HUES48 (cell line): ENCODE measurements around the gene ABCA1.

Experiments used
- H3K27ac ChIP-seq: one replicate; pipeline ENCODE4 v1.7.0; 2013; ENCODE audit warnings: low read depth, low read length, inconsistent platforms
- H3K27me3 ChIP-seq: 2 replicates; pipeline ENCODE4 v1.6.1; 2013; ENCODE audit warnings: mild to moderate bottlenecking, low read length; ENCODE audit not compliant: control insufficient read depth, insufficient read depth
- H3K36me3 ChIP-seq: 2 replicates; pipeline ENCODE4 v1.6.1; 2013; ENCODE audit warnings: low read length; ENCODE audit not compliant: control insufficient read depth, insufficient read depth
- H3K4me1 ChIP-seq: 2 replicates; pipeline ENCODE4 v1.6.1; 2013; ENCODE audit warnings: mild to moderate bottlenecking, low read length; ENCODE audit not compliant: control insufficient read depth, insufficient read depth
- H3K4me3 ChIP-seq: 2 replicates; pipeline ENCODE4 v1.5.1; 2013; ENCODE audit warnings: mild to moderate bottlenecking, low read depth, low read length
- H3K9ac ChIP-seq: 2 replicates; pipeline ENCODE4 v1.6.1; 2013; ENCODE audit warnings: mild to moderate bottlenecking, low read depth, low read length, moderate library complexity
- H3K9me3 ChIP-seq: 2 replicates; pipeline ENCODE4 v1.6.1; 2013; ENCODE audit warnings: low read length; ENCODE audit not compliant: control insufficient read depth, insufficient read depth

ABCA1 gene

GRCh38 chr9:104750185-104750767 lies 177.7 kb downstream of the ABCA1 start:
- Histone ChIP-seq H3K27me3 (no peaks in the 10 kb centered on the region), H3K4me3 (no peak overlapping the region), H3K9ac (no peak overlapping the region), H3K9me3 (no peaks in the 10 kb centered on the region), H3K4me1 (peaks cover 9% of the 10 kb centered on the region), H3K27ac (no peak overlapping the region), H3K36me3 (peaks cover 9% of the 10 kb centered on the region)

GRCh38 chr9:104748359-104749031 lies 179.5 kb downstream of the ABCA1 start:
- Histone ChIP-seq H3K27ac (peak overlapping the region; percentile 48), H3K27me3 (no peaks in the 10 kb centered on the region), H3K36me3 (peaks cover 4% of the 10 kb centered on the region; the same call in 1 of the 2 replicates), H3K9me3 (no peaks in the 10 kb centered on the region), H3K9ac (peak overlapping the region; percentile 52; the same call in 1 of the 2 replicates), H3K4me1 (peaks cover 9% of the 10 kb centered on the region), H3K4me3 (peak overlapping the region; percentile 89)

GRCh38 chr9:104747565-104748358 lies 180.2 kb downstream of the ABCA1 start, which contains the start of gene NIPSNAP3A:
Gene NIPSNAP3A (plus strand): TSS chr9:104747683. CDS start chr9:104747793, 110 bp downstream.
- Histone ChIP-seq H3K9ac (peak within 1 kb of the TSS; percentile 52), H3K27me3 (no peaks in the 10 kb centered on the region), H3K4me1 (peaks cover 9% of the 10 kb centered on the region), H3K27ac (peak within 1 kb of the TSS; percentile 48), H3K4me3 (peak within 1 kb of the TSS; percentile 89), H3K36me3 (peaks cover 4% of the 10 kb centered on the region; the same call in 1 of the 2 replicates), H3K9me3 (no peaks in the 10 kb centered on the region)

GRCh38 chr9:104747245-104747564 lies 180.8 kb downstream of the ABCA1 start:
- Histone ChIP-seq H3K9ac (peak overlapping the region; percentile 52), H3K36me3 (no peaks in the 10 kb centered on the region), H3K4me3 (peak overlapping the region; percentile 89), H3K9me3 (no peaks in the 10 kb centered on the region), H3K27ac (peak overlapping the region; percentile 48), H3K4me1 (peaks cover 9% of the 10 kb centered on the region), H3K27me3 (no peaks in the 10 kb centered on the region)

- Histone ChIP-seq H3K36me3 (no peaks in the 10 kb centered on the region), H3K4me1 (peaks cover 9% of the 10 kb centered on the region), H3K9me3 (no peaks in the 10 kb centered on the region), H3K27me3 (no peaks in the 10 kb centered on the region), H3K4me3 (peak overlapping the region; percentile 89), H3K27ac (no peak overlapping the region), H3K9ac (0 out of 2 replicates have a peak overlapping the region, but pooled peaks have one; percentile 52)
Measured at GRCh38 chr9:104746798-104747197, 181.2 kb downstream of the ABCA1 start.

- Histone ChIP-seq H3K9me3 (no peaks in the 10 kb centered on the region), H3K36me3 (no peaks in the 10 kb centered on the region), H3K9ac (no peak overlapping the region), H3K27me3 (no peaks in the 10 kb centered on the region), H3K27ac (no peak overlapping the region), H3K4me1 (peaks cover 9% of the 10 kb centered on the region), H3K4me3 (no peak overlapping the region)
Measured at GRCh38 chr9:104746285-104746684, 181.7 kb downstream of the ABCA1 start.

GRCh38 chr9:104745852-104746251 lies 182.1 kb downstream of the ABCA1 start:
- Histone ChIP-seq H3K27ac (no peak overlapping the region), H3K4me3 (no peak overlapping the region), H3K36me3 (no peaks in the 10 kb centered on the region), H3K27me3 (no peaks in the 10 kb centered on the region), H3K9me3 (no peaks in the 10 kb centered on the region), H3K4me1 (peaks cover 9% of the 10 kb centered on the region), H3K9ac (no peak overlapping the region)

- no peak overlapping the region for H3K9ac ChIP-seq
- H3K36me3 ChIP-seq = no peaks in the 10 kb centered on the region
- H3K4me1 ChIP-seq = peaks cover 4% of the 10 kb centered on the region; the same call in 1 of the 2 replicates
- no peak overlapping the region for H3K4me3 ChIP-seq
- no peaks in the 10 kb centered on the region for H3K9me3 ChIP-seq
- no peak overlapping the region for H3K27ac ChIP-seq
- H3K27me3 ChIP-seq = no peaks in the 10 kb centered on the region
Measured at GRCh38 chr9:104743376-104743985, 184.5 kb downstream of the ABCA1 start.

GRCh38 chr9:104740621-104741020 lies 187.3 kb downstream of the ABCA1 start:
- H3K27ac ChIP-seq = no peak overlapping the region
- no peaks in the 10 kb centered on the region for H3K27me3 ChIP-seq
- no peaks in the 10 kb centered on the region for H3K4me1 ChIP-seq
- no peak overlapping the region for H3K4me3 ChIP-seq
- no peaks in the 10 kb centered on the region for H3K9me3 ChIP-seq
- H3K36me3 ChIP-seq = no peaks in the 10 kb centered on the region
- H3K9ac ChIP-seq = no peak overlapping the region

- Histone ChIP-seq H3K27me3 (no peaks in the 10 kb centered on the region), H3K9me3 (no peaks in the 10 kb centered on the region), H3K27ac (no peak overlapping the region), H3K36me3 (no peaks in the 10 kb centered on the region), H3K4me3 (no peak overlapping the region), H3K9ac (no peak overlapping the region), H3K4me1 (no peaks in the 10 kb centered on the region)
Measured at GRCh38 chr9:104738452-104738851, 189.5 kb downstream of the ABCA1 start.
